HG03039 (cell line): Measurements from ENCODE around the gene SLC5A5.

Experiments
- ATAC-seq: cut with Tn5 transposase; IDR thresholded peaks from one replicate; pipeline ENCODE4 v1.9.1; 2021; ENCODE audit warnings: mild to moderate bottlenecking, moderate library complexity; ENCODE audit not compliant: unreplicated experiment

Gene SLC5A5

GRCh38 chr19:17846146-17846545 is 25.6 kb upstream of the SLC5A5 start:
- ATAC-seq, result no peak

- peak; percentile 57 for ATAC-seq
Measured at GRCh38 chr19:17847538-17848366, 24.0 kb upstream of the SLC5A5 start, which contains the start of gene JAK3. JAK3 (minus strand) TSS chr19:17847982; CDS start chr19:17844417, 3,565 bp downstream.

GRCh38 chr19:17848595-17849292 is 23.0 kb upstream of the SLC5A5 start:
- ATAC-seq, result no peak

- ATAC-seq, result no peak
Measured at GRCh38 chr19:17854061-17854460, 17.7 kb upstream of the SLC5A5 start.

- no peak for ATAC-seq
Measured at GRCh38 chr19:17855280-17856152, 16.2 kb upstream of the SLC5A5 start.

- peak; percentile 87 for ATAC-seq
Measured at GRCh38 chr19:17859533-17860330, 12.0 kb upstream of the SLC5A5 start, which contains the start of gene RPL18A. RPL18A (plus strand) TSS chr19:17859910; CDS start chr19:17859957, 47 bp downstream.

GRCh38 chr19:17860331-17860992 is 11.3 kb upstream of the SLC5A5 start:
- ATAC-seq, result no peak

GRCh38 chr19:17860993-17861360 is 10.8 kb upstream of the SLC5A5 start:
- no peak for ATAC-seq

- ATAC-seq, result no peak
Measured at GRCh38 chr19:17861542-17862402, 10.0 kb upstream of the SLC5A5 start.

GRCh38 chr19:17862711-17863519 is 8.8 kb upstream of the SLC5A5 start:
- ATAC-seq, result no peak

- no peak for ATAC-seq
Measured at GRCh38 chr19:17863520-17864182, 8.1 kb upstream of the SLC5A5 start.

- ATAC-seq, result no peak
Measured at GRCh38 chr19:17865364-17866311, 6.1 kb upstream of the SLC5A5 start.

GRCh38 chr19:17866312-17866963 is 5.3 kb upstream of the SLC5A5 start:
- ATAC-seq, result no peak

GRCh38 chr19:17866964-17867486 is 4.7 kb upstream of the SLC5A5 start:
- no peak for ATAC-seq

GRCh38 chr19:17868669-17869068 is 3.1 kb upstream of the SLC5A5 start:
- no peak for ATAC-seq
